Loucy (cell line): ENCODE measurements around the gene NDUFAF4.

ENCODE experiments used
- H2AFZ ChIP-seq: fragments of 200-600 bp; sonication (generic); 2 replicates; pipeline ENCODE4 v1.6.0; 2016; ENCODE audit warnings: antibody characterized with exemption, mild to moderate bottlenecking, low read length, moderate library complexity
- H3F3A ChIP-seq: fragments of 200-600 bp; 2 replicates; pipeline ENCODE4 v1.6.0; 2016; ENCODE audit warnings: antibody characterized with exemption, low read depth, mild to moderate bottlenecking
- H3K27me3 ChIP-seq: fragments of 200-600 bp; sonication (generic); 2 replicates; pipeline ENCODE4 v1.6.1; 2014; ENCODE audit warnings: low read length, mild to moderate bottlenecking; ENCODE audit not compliant: insufficient read depth, poor library complexity, severe bottlenecking
- H3K36me3 ChIP-seq: fragments of 200-600 bp; sonication (generic); 2 replicates; pipeline ENCODE4 v1.6.1; 2016; ENCODE audit warnings: low read length; ENCODE audit not compliant: insufficient read depth
- H3K4me1 ChIP-seq: fragments of 200-600 bp; sonication (generic); 2 replicates; pipeline ENCODE4 v1.5.1; 2014; ENCODE audit warnings: low read length, mild to moderate bottlenecking; ENCODE audit not compliant: insufficient read depth, poor library complexity, severe bottlenecking
- H3K4me2 ChIP-seq: fragments of 200-600 bp; sonication (generic); 2 replicates; pipeline ENCODE4 v1.6.0; 2014; ENCODE audit warnings: antibody characterized with exemption, low read length, low read depth, mild to moderate bottlenecking; ENCODE audit not compliant: poor library complexity, severe bottlenecking
- H3K4me3 ChIP-seq: fragments of 200-600 bp; sonication (generic); 2 replicates; pipeline ENCODE4 v1.5.1; 2014; ENCODE audit warnings: low read length, mild to moderate bottlenecking, mixed read lengths; ENCODE audit not compliant: poor library complexity, severe bottlenecking
- H3K79me2 ChIP-seq: fragments of 200-600 bp; sonication (generic); 2 replicates; pipeline ENCODE4 v1.6.1; 2014; ENCODE audit warnings: low read length; ENCODE audit not compliant: insufficient read depth
- H3K9ac ChIP-seq: fragments of 200-600 bp; sonication (generic); 2 replicates; pipeline ENCODE4 v1.6.0; 2014; ENCODE audit warnings: mild to moderate bottlenecking, low read depth, low read length, moderate library complexity; ENCODE audit not compliant: poor library complexity, severe bottlenecking
- H3K9me2 ChIP-seq: fragments of 200-600 bp; sonication (generic); replicated peaks from 2 replicates; pipeline ENCODE4 v1.6.1; 2016; ENCODE audit warnings: low read depth, low read length, mixed read lengths
- H3K9me3 ChIP-seq: fragments of 200-600 bp; sonication (generic); 2 replicates; pipeline ENCODE4 v1.6.1; 2014; ENCODE audit warnings: mild to moderate bottlenecking, antibody characterized with exemption, low read length, low read depth; ENCODE audit not compliant: insufficient read depth
- H4K20me1 ChIP-seq: fragments of 200-600 bp; sonication (generic); 2 replicates; pipeline ENCODE4 v1.6.0; 2014; ENCODE audit warnings: antibody characterized with exemption, low read length, mild to moderate bottlenecking; ENCODE audit not compliant: insufficient read depth, poor library complexity, severe bottlenecking
- EZH2phosphoT487 ChIP-seq: fragments of 200-600 bp; IDR thresholded peaks from 2 replicates; pipeline ENCODE4 v1.6.1; 2018; ENCODE audit warnings: antibody characterized with exemption, mild to moderate bottlenecking, moderate library complexity, borderline replicate concordance
- TF ChIP-seq, protein P1 (sequence below): fragments of 200-600 bp; sonication (generic); conservative IDR thresholded peaks from 2 replicates; pipeline ENCODE4 v1.5.1; 2014; ENCODE audit warnings: mild to moderate bottlenecking, antibody characterized with exemption, low read length

Gene NDUFAF4

GRCh38 chr6:96844530-96844929, 53.2 kb downstream of the NDUFAF4 start:
- H3K9me2 ChIP-seq = no peaks in the 10 kb centered on the region
- no peaks in the 10 kb centered on the region for H3F3A ChIP-seq
- no peak overlapping the region for H3K9ac ChIP-seq
- no peak overlapping the region for H2AFZ ChIP-seq
- H3K4me1 ChIP-seq = no peaks in the 10 kb centered on the region
- H3K9me3 ChIP-seq = no peaks in the 10 kb centered on the region
- H3K79me2 ChIP-seq = no peaks in the 10 kb centered on the region
- no peaks in the 10 kb centered on the region for H4K20me1 ChIP-seq
- H3K4me3 ChIP-seq = no peak overlapping the region
- no peak overlapping the region for H3K4me2 ChIP-seq
- no peak for TF ChIP-seq EZH2phosphoT487
- TF ChIP-seq, protein P1, sequence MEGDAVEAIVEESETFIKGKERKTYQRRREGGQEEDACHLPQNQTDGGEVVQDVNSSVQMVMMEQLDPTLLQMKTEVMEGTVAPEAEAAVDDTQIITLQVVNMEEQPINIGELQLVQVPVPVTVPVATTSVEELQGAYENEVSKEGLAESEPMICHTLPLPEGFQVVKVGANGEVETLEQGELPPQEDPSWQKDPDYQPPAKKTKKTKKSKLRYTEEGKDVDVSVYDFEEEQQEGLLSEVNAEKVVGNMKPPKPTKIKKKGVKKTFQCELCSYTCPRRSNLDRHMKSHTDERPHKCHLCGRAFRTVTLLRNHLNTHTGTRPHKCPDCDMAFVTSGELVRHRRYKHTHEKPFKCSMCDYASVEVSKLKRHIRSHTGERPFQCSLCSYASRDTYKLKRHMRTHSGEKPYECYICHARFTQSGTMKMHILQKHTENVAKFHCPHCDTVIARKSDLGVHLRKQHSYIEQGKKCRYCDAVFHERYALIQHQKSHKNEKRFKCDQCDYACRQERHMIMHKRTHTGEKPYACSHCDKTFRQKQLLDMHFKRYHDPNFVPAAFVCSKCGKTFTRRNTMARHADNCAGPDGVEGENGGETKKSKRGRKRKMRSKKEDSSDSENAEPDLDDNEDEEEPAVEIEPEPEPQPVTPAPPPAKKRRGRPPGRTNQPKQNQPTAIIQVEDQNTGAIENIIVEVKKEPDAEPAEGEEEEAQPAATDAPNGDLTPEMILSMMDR = no peak
- no peaks in the 10 kb centered on the region for H3K36me3 ChIP-seq
- no peaks in the 10 kb centered on the region for H3K27me3 ChIP-seq

DNA sequence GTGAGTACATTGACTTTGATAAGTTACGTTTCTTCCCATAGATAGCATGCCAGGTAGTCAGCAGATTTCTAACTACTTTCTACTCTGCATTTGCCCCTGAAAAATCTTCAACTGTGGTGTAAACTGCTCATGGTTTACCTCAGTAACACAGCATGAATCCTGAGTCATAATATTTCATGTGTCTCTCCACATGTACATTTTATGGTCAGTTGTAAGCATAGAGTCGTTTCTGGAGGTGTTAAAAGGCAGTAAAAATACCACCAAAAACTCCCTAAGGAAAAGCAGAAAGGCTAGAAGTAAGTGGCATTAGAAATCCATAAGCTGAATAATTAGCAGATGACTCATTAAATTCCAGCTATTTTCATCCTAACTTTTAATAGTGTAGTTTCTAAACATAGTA, 56.3 kb downstream of the NDUFAF4 start:
- no peaks in the 10 kb centered on the region for H3F3A ChIP-seq
- H4K20me1 ChIP-seq = no peaks in the 10 kb centered on the region
- no peaks in the 10 kb centered on the region for H3K27me3 ChIP-seq
- no peaks in the 10 kb centered on the region for H3K4me1 ChIP-seq
- TF ChIP-seq, protein P1 = no peak
- TF ChIP-seq EZH2phosphoT487 = no peak
- no peaks in the 10 kb centered on the region for H3K36me3 ChIP-seq
- no peak overlapping the region for H3K9ac ChIP-seq
- no peaks in the 10 kb centered on the region for H3K9me2 ChIP-seq
- no peaks in the 10 kb centered on the region for H3K79me2 ChIP-seq
- H2AFZ ChIP-seq = no peak overlapping the region
- H3K4me2 ChIP-seq = no peak overlapping the region
- no peak overlapping the region for H3K4me3 ChIP-seq
- H3K9me3 ChIP-seq = no peaks in the 10 kb centered on the region
